H1 (cell line): Measurements from ENCODE around the gene IZUMO4. TPM values are rescaled to one million over a fixed set of nuclear protein-coding genes. Genes with fewer than 3 reads are reported as not detected.
"Not testable (repeated sequence)": the region's sequence is repeated elsewhere in the genome, so short reads cannot be mapped to it uniquely, and the experiment has no call there.

ENCODE experiments used
- CTCF ChIA-PET: fragments of 300-600 bp; sonication (Branson Sonifier 250); formaldehyde crosslinking; loops from one replicate; lab custom pipeline; 2021; ENCODE audit not compliant: partially characterized antibody; lab: Charles Lee
- POLR2A ChIA-PET: fragments of 300-600 bp; sonication (Branson Sonifier 250); formaldehyde crosslinking; loops from one replicate; lab custom pipeline; 2021; ENCODE audit warnings: inconsistent platforms; ENCODE audit not compliant: partially characterized antibody; lab: Charles Lee
- DNase-seq, 2 experiments: peaks; one replicate each; pipeline versions ENCODE4 v3.0.0 to v3.0.0-alpha.2; 2010 to 2022; ENCODE audit warnings: low spot score in 2 of 2, low read depth in 1 of 2, mixed read lengths in 1 of 2
- FAIRE-seq: peaks from 2 replicates; lab custom pipeline; 2011; peaks lifted over from hg19 to GRCh38; lab: Jason Lieb, UNC
- H2AFZ ChIP-seq: 2 replicates; pipeline ENCODE4 v1.8.1; 2012; ENCODE audit warnings: low read length, inconsistent platforms
- H2AK5ac ChIP-seq: 2 replicates; pipeline ENCODE4 v1.6.1; 2013; ENCODE audit warnings: low read depth, low read length
- H2BK120ac ChIP-seq: replicated peaks from 2 replicates; pipeline ENCODE3; 2013; ENCODE audit warnings: low read depth, low read length, inconsistent platforms
- H2BK12ac ChIP-seq: 2 replicates; pipeline ENCODE4 v1.6.1; 2013; ENCODE audit warnings: low read depth, low read length
- H2BK15ac ChIP-seq: 2 replicates; pipeline ENCODE4 v1.6.1; 2013; ENCODE audit warnings: low read length
- H2BK20ac ChIP-seq: 2 replicates; pipeline ENCODE4 v1.6.1; 2013; ENCODE audit warnings: low read length
- H2BK5ac ChIP-seq: 2 replicates; pipeline ENCODE4 v1.6.1; 2013; ENCODE audit warnings: low read depth, low read length
- H3K14ac ChIP-seq: 2 replicates; pipeline ENCODE4 v1.6.1; 2013; ENCODE audit warnings: inconsistent platforms; ENCODE audit not compliant: insufficient read length
- H3K18ac ChIP-seq: 2 replicates; pipeline ENCODE4 v1.6.1; 2013; ENCODE audit warnings: low read length; ENCODE audit errors: extremely low read depth
- H3K23ac ChIP-seq: 2 replicates; pipeline ENCODE4 v1.6.1; 2013; ENCODE audit warnings: inconsistent platforms; ENCODE audit not compliant: insufficient read length
- H3K23me2 ChIP-seq: 2 replicates; pipeline ENCODE4 v1.6.1; 2013; ENCODE audit warnings: low read depth, low read length
- H3K27ac ChIP-seq: 2 replicates; pipeline ENCODE4 v1.6.1; 2011; ENCODE audit warnings: low read depth, low read length, inconsistent platforms
- H3K27me3 ChIP-seq, 4 experiments: replicated peaks in 1 of 4; 1 replicate in 1 of 4; 2 replicates in 3 of 4; pipeline versions ENCODE4 v1.6.1 to v1.8.1; 2011 to 2013; ENCODE audit warnings: low read length in 3 of 4, mild to moderate bottlenecking in 3 of 4, inconsistent platforms in 2 of 4, mixed read lengths in 2 of 4, moderate library complexity in 1 of 4; ENCODE audit not compliant: control insufficient read depth in 3 of 4, insufficient read depth in 3 of 4; ENCODE audit errors: extremely low read depth in 1 of 4
- H3K36me3 ChIP-seq, 4 experiments: 2 replicates each; pipeline versions ENCODE4 v1.6.1 to v1.8.1; 2011 to 2013; ENCODE audit warnings: mild to moderate bottlenecking in 4 of 4, low read length in 3 of 4, moderate library complexity in 2 of 4, control low read depth in 1 of 4, inconsistent platforms in 1 of 4; ENCODE audit not compliant: insufficient read depth in 4 of 4, control insufficient read depth in 2 of 4
- H3K4ac ChIP-seq: replicated peaks from 2 replicates; pipeline ENCODE3; 2013; ENCODE audit warnings: low read length, low read depth, mixed read lengths, inconsistent platforms; ENCODE audit not compliant: insufficient read length
- H3K4me1 ChIP-seq, 4 experiments: replicated peaks in 1 of 4; 1 replicate in 1 of 4; 2 replicates in 3 of 4; pipeline versions ENCODE4 v1.6.1 to v1.8.1; 2011 to 2013; ENCODE audit warnings: low read length in 3 of 4, inconsistent platforms in 2 of 4, mixed read lengths in 1 of 4; ENCODE audit not compliant: insufficient read depth in 4 of 4, control insufficient read depth in 3 of 4
- H3K4me2 ChIP-seq, 2 experiments: 2 replicates each; pipeline versions ENCODE4 v1.6.1 to v1.8.1; 2011 to 2013; ENCODE audit warnings: low read depth in 2 of 2, low read length in 2 of 2, control low read depth in 1 of 2, inconsistent platforms in 1 of 2, mild to moderate bottlenecking in 1 of 2; ENCODE audit not compliant: insufficient read depth in 1 of 2
- H3K4me3 ChIP-seq, 4 experiments: fragments of 200-600, 300-600 bp in 1 of 4; sonication (generic), shearing (Covaris generic), sonication (Bioruptor Twin) in 1 of 4; 2 replicates each; pipeline versions ENCODE4 v1.5.1 to v1.8.1; 2011 to 2016; ENCODE audit warnings: low read length in 4 of 4, low read depth in 3 of 4, control low read depth in 2 of 4, inconsistent platforms in 2 of 4, mild to moderate bottlenecking in 2 of 4, mixed read lengths in 1 of 4, moderate library complexity in 1 of 4; ENCODE audit not compliant: insufficient read depth in 2 of 4; ENCODE audit errors: extremely low read depth in 1 of 4
- H3K56ac ChIP-seq: replicated peaks from 2 replicates; pipeline ENCODE3; 2013; ENCODE audit warnings: low read depth, mild to moderate bottlenecking, mixed read lengths, low read length, inconsistent platforms; ENCODE audit not compliant: insufficient read length
- H3K79me1 ChIP-seq: 2 replicates; pipeline ENCODE4 v1.6.1; 2013; ENCODE audit warnings: low read depth, low read length, control low read depth
- H3K79me2 ChIP-seq, 2 experiments: 2 replicates each; pipeline versions ENCODE4 v1.6.1 to v1.8.1; 2012 to 2013; ENCODE audit warnings: low read length in 2 of 2, mild to moderate bottlenecking in 2 of 2, inconsistent platforms in 1 of 2; ENCODE audit not compliant: insufficient read depth in 2 of 2, control insufficient read depth in 1 of 2
- H3K9ac ChIP-seq, 4 experiments: replicated peaks in 1 of 4; 1 replicate in 1 of 4; 2 replicates in 3 of 4; pipeline versions ENCODE4 v1.6.1 to v1.8.1; 2011 to 2013; ENCODE audit warnings: low read depth in 3 of 4, low read length in 3 of 4, control low read depth in 2 of 4, mild to moderate bottlenecking in 2 of 4, moderate library complexity in 2 of 4, inconsistent platforms in 1 of 4; ENCODE audit errors: extremely low read depth in 1 of 4
- H3K9me3 ChIP-seq, 2 experiments: 2 replicates each; pipeline versions ENCODE4 v1.6.1 to v1.8.1; 2012 to 2013; ENCODE audit warnings: mild to moderate bottlenecking in 2 of 2, moderate library complexity in 2 of 2, control low read depth in 1 of 2, inconsistent platforms in 1 of 2, low read depth in 1 of 2, low read length in 1 of 2, mixed read lengths in 1 of 2; ENCODE audit not compliant: insufficient read depth in 2 of 2
- H4K20me1 ChIP-seq, 2 experiments: replicated peaks in 1 of 2; 2 replicates each; pipeline versions ENCODE3 to v1.8.1; 2011 to 2013; ENCODE audit warnings: inconsistent platforms in 2 of 2, low read length in 2 of 2, mild to moderate bottlenecking in 1 of 2; ENCODE audit not compliant: insufficient read depth in 2 of 2, control insufficient read depth in 1 of 2
- H4K5ac ChIP-seq: 2 replicates; pipeline ENCODE4 v1.6.1; 2013; ENCODE audit warnings: low read length, low read depth, mixed read lengths, inconsistent platforms; ENCODE audit not compliant: insufficient read length
- H4K8ac ChIP-seq: 2 replicates; pipeline ENCODE4 v1.8.0; 2013; ENCODE audit warnings: mild to moderate bottlenecking, moderate library complexity, low read length, inconsistent platforms; ENCODE audit not compliant: insufficient read depth; ENCODE audit errors: extremely low read depth
- H4K91ac ChIP-seq: replicated peaks from 2 replicates; pipeline ENCODE3; 2013; ENCODE audit warnings: low read length, mixed read lengths, inconsistent platforms; ENCODE audit not compliant: insufficient read length
- HDAC6 ChIP-seq: IDR thresholded peaks from one replicate; pipeline ENCODE4 v1.7.1; 2012; ENCODE audit warnings: low read depth, mild to moderate bottlenecking, inconsistent platforms, low read length, moderate library complexity
- WGBS, 2 experiments: shearing (Covaris generic) in 1 of 2; methylation state at CpG; one replicate each; pipeline versions ENCODE4 v1.1.6 to v1.1.7; 2013 to 2015; ENCODE audit warnings: low lambda C conversion rate in 2 of 2, mixed read lengths in 2 of 2, inconsistent platforms in 1 of 2, low coverage in 1 of 2, missing lambda C conversion rate in 1 of 2; ENCODE audit not compliant: insufficient replicate concordance in 2 of 2, insufficient coverage in 1 of 2, insufficient read length in 1 of 2; ENCODE audit errors: extremely low coverage in 1 of 2, missing lambda C conversion rate in 1 of 2; 5-methylcytosine and 5-hydroxymethylcytosine counted together
- polyA plus RNA-seq, 7 experiments: library from polyadenylated mRNA; depleted of rRNA in 3 of 7; stranded (reverse) in 5 of 7; unstranded in 2 of 7; fragments of >200 nt in 5 of 7; fragments of 200-250 nt in 2 of 7; gene quantifications; 1 replicate in 5 of 7; 2 replicates in 1 of 7; 4 replicates in 1 of 7; pipeline versions ENCODE4 v1.2.1 to v1.2.3, GENCODE V29; 2011 to 2013; ENCODE audit warnings: missing spikeins in 2 of 7, mixed read lengths in 2 of 7
- total RNA-seq: library from RNA; stranded (reverse); fragmentation: NEBNext Ultra II Directional; extraction: Animal tissue kit (Norgen Biotek cat#: 25700); gene quantifications from 2 replicates; pipeline ENCODE4 v1.2.1, GENCODE V29; 2021

The IZUMO4 gene
- total and polyA plus RNA-seq, 2 of the 8 experiments (the other 6 are each of a cell fraction or from before 2014, with no cell fraction given): 1.8 to 1.9 TPM

- no peak for TF ChIP-seq HDAC6
Observed at GRCh38 chr19:2089727-2090053, 7.0 kb upstream of the IZUMO4 start (continued).

GRCh38 chr19:2091926-2092525 lies 4.7 kb upstream of the IZUMO4 start:
- not testable (repeated sequence) for H3K79me2 ChIP-seq, H3K27ac ChIP-seq
- CTCF ChIA-PET: interaction anchor here (0.8 to 2.7 kb wide), 6 partner anchors 18 to 562 kb away, joined by 3 to 15 read pairs (median 4); no protein-coding TSS in a partner anchor

More at GRCh38 chr19:2091926-2092525, 4.7 kb upstream of the IZUMO4 start:
- not testable (repeated sequence) for H3K23ac ChIP-seq, H2BK12ac ChIP-seq, H3K14ac ChIP-seq, H3K4ac ChIP-seq, H3K9me3 ChIP-seq, H4K5ac ChIP-seq, H4K8ac ChIP-seq, H3K18ac ChIP-seq, H2AFZ ChIP-seq, H4K91ac ChIP-seq, H3K23me2 ChIP-seq, H4K20me1 ChIP-seq, FAIRE-seq, DNase-seq, H3K56ac ChIP-seq, H2BK20ac ChIP-seq, H2AK5ac ChIP-seq, H3K9ac ChIP-seq, H3K27me3 ChIP-seq, H3K36me3 ChIP-seq, H2BK120ac ChIP-seq, H3K4me1 ChIP-seq, H3K4me2 ChIP-seq, H2BK5ac ChIP-seq, H2BK15ac ChIP-seq, H3K79me1 ChIP-seq, H3K4me3 ChIP-seq
- 99% methylated on average over 13 of the region's 13 CpGs; no CpG with 5 or more reads in 1 of the 2 experiments for WGBS, 2 experiments
- POLR2A ChIA-PET: interaction anchor here (1.1 to 3.5 kb wide), 5 partner anchors 11 to 144 kb away, joined by 3 to 11 read pairs (median 4); partner anchors contain the start of genes MKNK2 and PLEKHJ1
